Heart left ventricle (tissue), 16 donors: Measurements from ENCODE around the gene SLK. TPM values are rescaled to one million over a fixed set of nuclear protein-coding genes. Genes with fewer than 3 reads are reported as not detected.

Experiments
- ATAC-seq, 4 donors: fragments of 200-7000 bp; cut with Tn5 transposase; one replicate each; pipeline ENCODE4 v1.9.1; 2020 to 2022; ENCODE audit warnings: moderate library complexity in 4 of 4, mild to moderate bottlenecking in 3 of 4, moderate number of reproducible peaks in 1 of 4
- DNase-seq, 5 donors: peaks; one replicate each; pipeline ENCODE4 v3.0.0-alpha.2; 2020
- H3K27ac ChIP-seq, 12 donors: fragments of 200-600 bp; sonication (generic) in 4 of 12; one replicate each; pipeline versions ENCODE4 v1.5.0 to v1.8.0; 2016 to 2022; ENCODE audit warnings: mild to moderate bottlenecking in 2 of 12
- H3K27me3 ChIP-seq, 9 donors: fragments of 200-600 bp; sonication (generic) in 2 of 9; one replicate each; pipeline versions ENCODE4 v1.5.1 to v1.8.0; 2016 to 2022; ENCODE audit warnings: mild to moderate bottlenecking in 3 of 9
- H3K36me3 ChIP-seq, 9 donors: fragments of 200-600 bp; sonication (generic) in 2 of 9; one replicate each; pipeline versions ENCODE4 v1.5.0 to v1.8.0; 2018 to 2022; ENCODE audit warnings: mild to moderate bottlenecking in 2 of 9
- H3K4me1 ChIP-seq, 12 donors: fragments of 200-600 bp; sonication (generic) in 4 of 12; one replicate each; pipeline versions ENCODE4 v1.5.0 to v1.8.0; 2016 to 2022; ENCODE audit warnings: mild to moderate bottlenecking in 3 of 12
- H3K4me3 ChIP-seq, 12 donors: fragments of 200-600 bp; sonication (generic) in 4 of 12; one replicate each; pipeline versions ENCODE4 v1.5.0 to v1.8.0; 2017 to 2022; ENCODE audit warnings: mild to moderate bottlenecking in 9 of 12, moderate library complexity in 4 of 12
- H3K9me3 ChIP-seq, 12 donors: fragments of 200-600 bp; sonication (generic) in 4 of 12; one replicate each; pipeline versions ENCODE4 v1.5.0 to v1.8.0; 2016 to 2022; ENCODE audit warnings: mild to moderate bottlenecking in 1 of 12
- POLR2A ChIP-seq, 2 donors: fragments of 450-650 bp; IDR thresholded peaks; one replicate each; pipeline ENCODE4 v1.6.1; 2017; ENCODE audit warnings: antibody characterized with exemption in 2 of 2, mild to moderate bottlenecking in 2 of 2, moderate library complexity in 2 of 2
- WGBS, 4 donors: extraction: QIAGEN DNeasy Blood & Tissue Kit in 2 of 4; methylation state at CpG; one replicate each; pipeline versions ENCODE4 v1.1.5 to v1.1.7; 2013 to 2018; 5-methylcytosine and 5-hydroxymethylcytosine counted together
- intact Hi-C, 10 donors: fragments of 100-400 bp; cut with DNase I; formaldehyde crosslinking; loops; one replicate each; pipeline versions ENCODE4 v1.11.1 to v1.14.2; 2022
- polyA plus RNA-seq, 2 donors: library from polyadenylated mRNA; stranded (reverse); fragments of 200-250 nt; gene quantifications; one replicate each; pipeline ENCODE4 v1.2.3, GENCODE V29; 2013
- total RNA-seq, 9 donors: library from RNA; depleted of rRNA in 2 of 9; stranded (reverse); fragments of >200 nt in 2 of 9; fragmentation: NEBNext Ultra II Directional in 3 of 9; extraction: Animal tissue kit (Norgen Biotek cat#: 25700) in 3 of 9; gene quantifications; one replicate each; pipeline versions ENCODE4 v1.1.0 to v1.2.4, GENCODE V29; 2016 to 2023
- TF ChIP-seq, protein P1 (sequence below), 12 donors: fragments of 200-600 bp; sonication (generic) in 4 of 12; IDR thresholded peaks; one replicate each; pipeline versions ENCODE4 v1.5.0 to v1.8.0; 2018 to 2022; ENCODE audit warnings: antibody characterized with exemption in 12 of 12, mild to moderate bottlenecking in 5 of 12
- donor health status: ischemic (EF 13 %, LVEDD 7.1; RV severe dilation, severe dysfunction).
- donor health status: healthy with polysubstance abuse.
- donor health status: DM: no; HTN: yes; CAD: no.
- donor health status: DM: no; HTN: no; CAD: no.
- donor health status: ischemic (EF 25% LVEDD 6.9; RV normal size, moderate dysfunction).
- donor health status: ischemic (EF 25% LVEDD 5.7; RV mildly dilated, moderate dysfunction).
- donor health status: healthy.
- donor health status: DM: yes; HTN: yes; CAD: no.
- donor health status: ischemic (EF 35%, LVEDD 5.7; RV mildly dilated, moderate dysfunction).
- donor health status: nonischemic (EF 11% LVEDD 7.7; RV severe dilation, severe dysfunction).
- donor health status: DM: yes; HTN: yes; CAD: no.
- donor health status: PGD.
- donor health status: ischemic (EF 29% LVEDD 5.4; RV normal size, mild dysfunction).
- donor health status: nonischemic (EF 23%, LVEDD 6.1; RV moderate dilation, normal function).

Gene SLK
- total and polyA plus RNA-seq, 11 donors = 10.0 to 57.8 (median 45.2) TPM

DNA sequence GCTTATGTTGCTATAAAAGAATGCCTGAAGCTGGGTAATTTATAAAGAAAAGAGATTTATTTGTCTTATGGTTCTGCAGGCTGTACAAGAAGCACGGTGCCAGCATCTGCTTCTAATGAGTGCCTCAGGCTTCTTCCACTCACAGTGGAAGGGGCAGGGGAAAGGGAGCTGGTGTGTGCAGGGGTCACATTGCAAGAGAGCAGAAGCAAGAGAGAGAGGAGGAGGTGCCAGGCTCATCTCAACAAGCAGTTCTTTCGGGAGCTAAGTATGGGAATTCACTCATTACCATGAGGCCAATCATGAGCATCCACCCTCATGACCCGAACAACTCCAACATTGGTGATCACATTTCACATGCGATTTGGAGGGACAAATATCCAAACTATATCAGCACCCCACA is 17.2 kb upstream of the SLK start:
- 85 to 93% (median 86%) methylated on average over 4 of the region's 4 CpGs for WGBS, 4 donors
- no peaks in the 10 kb centered on the region for H3K27me3 ChIP-seq
- intact Hi-C loops = no loop called here
- no peak for ATAC-seq
- no peak for TF ChIP-seq POLR2A (IDR thresholded peaks at IDR 0.05)
- H3K36me3 ChIP-seq = no peaks in the 10 kb centered on the region
- H3K27ac ChIP-seq = no peak overlapping the region
- H3K9me3 ChIP-seq = peaks cover 0 to 6% (median 0%) of the 10 kb centered on the region in 12 donors
- DNase-seq = no peak
- no peaks in the 10 kb centered on the region for H3K4me1 ChIP-seq
- H3K4me3 ChIP-seq = no peak overlapping the region

DNA sequence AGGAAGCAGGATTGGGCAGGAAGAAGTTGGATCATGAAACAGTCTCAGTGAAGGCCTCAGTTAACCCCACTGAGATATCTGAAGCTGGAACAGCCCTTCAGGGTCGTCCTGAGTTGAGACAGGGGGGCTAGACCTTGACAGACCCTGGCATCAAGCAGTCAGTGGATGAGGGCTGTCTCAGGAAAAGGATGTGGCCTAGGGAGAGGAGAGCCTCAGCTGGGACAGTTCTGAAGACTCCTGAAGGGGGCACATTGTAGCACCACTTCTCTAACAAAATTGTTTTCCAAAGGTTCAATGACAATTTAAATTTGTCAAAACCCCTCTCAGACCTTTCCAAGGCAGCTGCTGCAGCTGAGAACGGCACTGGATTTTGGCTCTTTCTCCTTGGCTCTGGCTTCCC is 15.8 kb upstream of the SLK start:
- Histone ChIP-seq H3K36me3 (no peaks in the 10 kb centered on the region), H3K9me3 (peaks cover 0 to 12% (median 0%) of the 10 kb centered on the region in 12 donors), H3K4me1 (no peaks in the 10 kb centered on the region), H3K27ac (no peak overlapping the region), H3K4me3 (no peak overlapping the region), H3K27me3 (no peaks in the 10 kb centered on the region)
- WGBS, 4 donors = 53 to 75% (median 59%) methylated on average over 2 of the region's 2 CpGs
- DNase-seq (no peak), ATAC-seq (no peak)
- intact Hi-C loops = no loop called here
- TF ChIP-seq, protein P1, sequence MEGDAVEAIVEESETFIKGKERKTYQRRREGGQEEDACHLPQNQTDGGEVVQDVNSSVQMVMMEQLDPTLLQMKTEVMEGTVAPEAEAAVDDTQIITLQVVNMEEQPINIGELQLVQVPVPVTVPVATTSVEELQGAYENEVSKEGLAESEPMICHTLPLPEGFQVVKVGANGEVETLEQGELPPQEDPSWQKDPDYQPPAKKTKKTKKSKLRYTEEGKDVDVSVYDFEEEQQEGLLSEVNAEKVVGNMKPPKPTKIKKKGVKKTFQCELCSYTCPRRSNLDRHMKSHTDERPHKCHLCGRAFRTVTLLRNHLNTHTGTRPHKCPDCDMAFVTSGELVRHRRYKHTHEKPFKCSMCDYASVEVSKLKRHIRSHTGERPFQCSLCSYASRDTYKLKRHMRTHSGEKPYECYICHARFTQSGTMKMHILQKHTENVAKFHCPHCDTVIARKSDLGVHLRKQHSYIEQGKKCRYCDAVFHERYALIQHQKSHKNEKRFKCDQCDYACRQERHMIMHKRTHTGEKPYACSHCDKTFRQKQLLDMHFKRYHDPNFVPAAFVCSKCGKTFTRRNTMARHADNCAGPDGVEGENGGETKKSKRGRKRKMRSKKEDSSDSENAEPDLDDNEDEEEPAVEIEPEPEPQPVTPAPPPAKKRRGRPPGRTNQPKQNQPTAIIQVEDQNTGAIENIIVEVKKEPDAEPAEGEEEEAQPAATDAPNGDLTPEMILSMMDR (IDR thresholded peaks at IDR 0.05) = no peak
- no peak for TF ChIP-seq POLR2A (IDR thresholded peaks at IDR 0.05)

DNA sequence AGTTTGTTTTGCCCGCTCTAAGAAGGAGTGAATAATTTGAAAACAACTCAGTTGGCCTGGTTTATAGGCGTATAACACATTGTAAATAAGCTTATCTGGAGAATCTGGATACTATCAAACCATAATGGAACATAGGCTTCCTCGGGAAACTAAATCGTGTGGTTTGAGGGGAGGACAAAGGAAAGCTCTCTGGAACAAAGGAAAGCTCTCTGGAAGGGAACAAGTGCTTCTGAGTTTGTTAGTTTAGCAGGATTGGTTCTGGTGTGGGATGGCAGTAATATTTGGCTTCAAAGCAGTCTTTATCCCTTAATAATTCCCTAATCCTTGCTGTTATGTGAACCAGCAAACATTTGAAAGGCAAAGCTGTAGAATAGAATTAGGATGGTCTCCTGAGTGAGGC is 15.0 kb upstream of the SLK start:
- WGBS, 4 donors = 77 to 82% (median 82%) methylated on average over 4 of the region's 4 CpGs
- H3K4me3 ChIP-seq = no peak overlapping the region
- TF ChIP-seq, protein P1 (IDR thresholded peaks at IDR 0.05) = no peak
- TF ChIP-seq POLR2A (IDR thresholded peaks at IDR 0.05) = no peak
- intact Hi-C loops = no loop called here
- no peaks in the 10 kb centered on the region for H3K4me1 ChIP-seq
- H3K36me3 ChIP-seq = no peaks in the 10 kb centered on the region
- no peak overlapping the region for H3K27ac ChIP-seq
- ATAC-seq (no peak), DNase-seq (no peak)
- no peaks in the 10 kb centered on the region for H3K27me3 ChIP-seq
- H3K9me3 ChIP-seq = peaks cover 0 to 12% (median 0%) of the 10 kb centered on the region in 12 donors

DNA sequence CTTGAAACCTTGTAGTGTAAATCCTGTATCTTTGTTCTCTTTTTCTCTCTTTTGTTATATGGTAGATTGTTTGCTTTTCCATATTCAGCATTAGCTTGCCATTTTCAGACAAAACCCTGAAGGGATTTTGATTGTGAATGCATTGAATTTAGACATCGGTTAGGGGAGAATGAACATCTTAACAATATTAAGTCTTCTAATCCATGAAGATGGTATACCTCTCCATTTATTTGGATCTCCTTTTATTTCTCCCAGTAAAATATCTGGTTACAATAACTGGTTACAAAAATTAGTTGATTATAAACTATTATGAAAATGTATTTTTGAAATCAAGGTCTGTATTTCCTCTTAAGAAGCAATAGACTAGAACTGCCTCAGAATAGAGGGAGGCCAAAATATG is 12.4 kb upstream of the SLK start:
- Histone ChIP-seq H3K4me1 (no peaks in the 10 kb centered on the region), H3K27ac (no peak overlapping the region), H3K4me3 (no peak overlapping the region), H3K36me3 (no peaks in the 10 kb centered on the region), H3K9me3 (peaks cover 0 to 12% (median 0%) of the 10 kb centered on the region in 12 donors), H3K27me3 (no peaks in the 10 kb centered on the region)
- DNase-seq (no peak), ATAC-seq (no peak)
- intact Hi-C loops = no loop called here
- TF ChIP-seq, protein P1 (IDR thresholded peaks at IDR 0.05) = no peak
- TF ChIP-seq POLR2A (IDR thresholded peaks at IDR 0.05) = no peak
- 49 to 100% (median 97%) methylated on average over 1 of the region's 1 CpG for WGBS, 4 donors

DNA sequence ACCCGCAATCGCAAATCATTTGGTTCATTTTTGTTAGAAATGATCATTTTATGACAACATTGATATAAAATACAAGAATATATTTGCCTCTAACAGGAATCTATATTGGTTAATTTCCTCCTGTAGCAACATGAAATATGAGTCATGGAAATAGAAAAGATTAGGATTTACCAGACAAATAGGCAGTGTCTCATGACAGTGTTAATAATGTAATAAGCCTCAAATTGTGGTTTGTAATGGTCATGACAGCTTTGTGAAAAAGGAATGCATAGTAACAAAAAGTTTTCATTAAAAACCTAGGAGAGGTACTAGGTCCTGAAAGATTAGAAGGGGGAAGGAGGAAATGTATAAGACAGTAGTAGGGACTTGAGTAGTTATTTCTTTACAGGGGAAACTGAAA is 7.9 kb upstream of the SLK start:
- Histone ChIP-seq H3K4me3 (no peak overlapping the region), H3K27me3 (no peaks in the 10 kb centered on the region), H3K36me3 (no peaks in the 10 kb centered on the region), H3K9me3 (peaks cover 0 to 12% (median 0%) of the 10 kb centered on the region in 12 donors), H3K27ac (no peak overlapping the region), H3K4me1 (no peaks in the 10 kb centered on the region)
- DNase-seq (no peak), ATAC-seq (no peak)
- TF ChIP-seq, protein P1 (IDR thresholded peaks at IDR 0.05) = no peak
- no peak for TF ChIP-seq POLR2A (IDR thresholded peaks at IDR 0.05)
- WGBS, 4 donors = 94 to 97% (median 96%) methylated on average over 2 of the region's 2 CpGs
- intact Hi-C loops = loop anchor here in 1 of 10 donors (5.0 kb wide), 1 partner anchor 37 kb away; no protein-coding TSS in a partner anchor
